DOHH2 (cell line): Measurements from ENCODE around the gene REXO2.

Experiments
- H3F3A ChIP-seq: fragments of 200-600 bp; sonication (generic), shearing (Covaris generic); 2 replicates; pipeline ENCODE4 v1.6.0; 2016; ENCODE audit warnings: antibody characterized with exemption, mild to moderate bottlenecking; ENCODE audit not compliant: control insufficient read depth, insufficient read depth
- H3K27ac ChIP-seq: fragments of 200-600 bp; sonication (generic); 2 replicates; pipeline ENCODE4 v1.5.1; 2014; ENCODE audit warnings: low read depth, mild to moderate bottlenecking, low read length, moderate library complexity
- H3K27me3 ChIP-seq: fragments of 200-600 bp; sonication (generic); 2 replicates; pipeline ENCODE4 v1.6.1; 2014; ENCODE audit warnings: mild to moderate bottlenecking, low read length, mixed read lengths; ENCODE audit not compliant: control insufficient read depth
- H3K36me3 ChIP-seq: fragments of 200-600 bp; sonication (generic); 2 replicates; pipeline ENCODE4 v1.6.1; 2014; ENCODE audit warnings: mild to moderate bottlenecking, low read length, moderate library complexity, mixed read lengths; ENCODE audit not compliant: control insufficient read depth
- H3K4me1 ChIP-seq: fragments of 200-600 bp; sonication (generic); 2 replicates; pipeline ENCODE4 v1.6.1; 2014; ENCODE audit warnings: mild to moderate bottlenecking, low read length, mixed read lengths; ENCODE audit not compliant: control insufficient read depth
- H3K4me2 ChIP-seq: fragments of 200-600 bp; sonication (generic); 2 replicates; pipeline ENCODE4 v1.6.0; 2014; ENCODE audit warnings: mild to moderate bottlenecking, low read length, moderate library complexity
- H3K4me3 ChIP-seq: fragments of 200-600 bp; sonication (generic); 2 replicates; pipeline ENCODE4 v1.5.1; 2014; ENCODE audit warnings: mild to moderate bottlenecking, low read length, mixed read lengths
- H3K79me2 ChIP-seq: fragments of 200-600 bp; sonication (generic); 2 replicates; pipeline ENCODE4 v1.6.1; 2014; ENCODE audit warnings: mild to moderate bottlenecking, low read length, mixed read lengths; ENCODE audit not compliant: control insufficient read depth
- H3K9me2 ChIP-seq: fragments of 200-600 bp; sonication (generic); replicated peaks from 2 replicates; pipeline ENCODE4 v1.6.1; 2014; ENCODE audit warnings: mild to moderate bottlenecking, low read length, mixed read lengths; ENCODE audit not compliant: control insufficient read depth
- H3K9me3 ChIP-seq: fragments of 200-600 bp; sonication (generic); 2 replicates; pipeline ENCODE4 v1.6.1; 2014; ENCODE audit warnings: antibody characterized with exemption, low read length, mixed read lengths; ENCODE audit not compliant: control insufficient read depth, insufficient read depth
- H4K20me1 ChIP-seq: fragments of 200-600 bp; sonication (generic); 2 replicates; pipeline ENCODE4 v1.6.0; 2014; ENCODE audit warnings: low read depth, mild to moderate bottlenecking, antibody characterized with exemption, low read length, moderate library complexity; ENCODE audit not compliant: control insufficient read depth, insufficient read depth
- EZH2phosphoT487 ChIP-seq: fragments of 200-600 bp; sonication (generic); IDR thresholded peaks from 2 replicates; pipeline ENCODE4 v1.6.1; 2017; ENCODE audit warnings: borderline replicate concordance, mild to moderate bottlenecking, antibody characterized with exemption, low read length, moderate library complexity, mixed read lengths
- TF ChIP-seq, protein P1 (sequence below): fragments of 200-600 bp; sonication (generic); IDR thresholded peaks from one replicate; pipeline ENCODE4 v1.5.1; 2014; ENCODE audit warnings: antibody characterized with exemption, mild to moderate bottlenecking, low read depth, low read length; ENCODE audit not compliant: poor library complexity, severe bottlenecking

Gene REXO2

GRCh38 chr11:114416441-114416961 is 22.8 kb upstream of the REXO2 start:
- Histone ChIP-seq H3K27me3 (no peaks in the 10 kb centered on the region), H3K9me2 (no peaks in the 10 kb centered on the region), H4K20me1 (no peaks in the 10 kb centered on the region), H3K4me2 (no peak overlapping the region), H3K4me3 (no peak overlapping the region), H3K79me2 (no peaks in the 10 kb centered on the region), H3K36me3 (no peaks in the 10 kb centered on the region), H3K9me3 (no peaks in the 10 kb centered on the region), H3K27ac (no peak overlapping the region), H3K4me1 (peaks cover 37% of the 10 kb centered on the region), H3F3A (no peaks in the 10 kb centered on the region)
- no peak for TF ChIP-seq EZH2phosphoT487
- TF ChIP-seq, protein P1, sequence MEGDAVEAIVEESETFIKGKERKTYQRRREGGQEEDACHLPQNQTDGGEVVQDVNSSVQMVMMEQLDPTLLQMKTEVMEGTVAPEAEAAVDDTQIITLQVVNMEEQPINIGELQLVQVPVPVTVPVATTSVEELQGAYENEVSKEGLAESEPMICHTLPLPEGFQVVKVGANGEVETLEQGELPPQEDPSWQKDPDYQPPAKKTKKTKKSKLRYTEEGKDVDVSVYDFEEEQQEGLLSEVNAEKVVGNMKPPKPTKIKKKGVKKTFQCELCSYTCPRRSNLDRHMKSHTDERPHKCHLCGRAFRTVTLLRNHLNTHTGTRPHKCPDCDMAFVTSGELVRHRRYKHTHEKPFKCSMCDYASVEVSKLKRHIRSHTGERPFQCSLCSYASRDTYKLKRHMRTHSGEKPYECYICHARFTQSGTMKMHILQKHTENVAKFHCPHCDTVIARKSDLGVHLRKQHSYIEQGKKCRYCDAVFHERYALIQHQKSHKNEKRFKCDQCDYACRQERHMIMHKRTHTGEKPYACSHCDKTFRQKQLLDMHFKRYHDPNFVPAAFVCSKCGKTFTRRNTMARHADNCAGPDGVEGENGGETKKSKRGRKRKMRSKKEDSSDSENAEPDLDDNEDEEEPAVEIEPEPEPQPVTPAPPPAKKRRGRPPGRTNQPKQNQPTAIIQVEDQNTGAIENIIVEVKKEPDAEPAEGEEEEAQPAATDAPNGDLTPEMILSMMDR, result no peak

DNA sequence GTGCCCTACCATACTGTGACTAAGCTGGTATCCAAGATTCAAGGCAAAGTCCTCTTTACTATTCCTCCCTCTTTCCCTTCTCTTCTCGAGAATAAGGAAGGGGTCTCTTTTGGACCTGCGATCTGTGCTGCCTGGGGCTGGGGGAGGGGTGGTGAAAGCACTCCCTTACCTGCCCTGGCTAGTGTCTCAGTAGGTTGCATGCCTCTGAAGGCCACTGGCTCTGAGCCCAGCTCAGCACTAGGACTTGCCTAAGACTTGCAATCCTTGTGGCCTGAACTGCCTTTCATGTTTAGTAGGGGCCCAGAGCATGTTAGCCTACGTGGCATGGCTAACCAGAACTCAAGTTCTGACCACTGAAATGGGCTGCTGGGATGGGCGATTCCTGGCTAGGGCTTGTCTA is 13.0 kb upstream of the REXO2 start:
- no peaks in the 10 kb centered on the region for H3K9me3 ChIP-seq
- no peak overlapping the region for H3K4me3 ChIP-seq
- no peaks in the 10 kb centered on the region for H3F3A ChIP-seq
- H3K4me2 ChIP-seq, result no peak overlapping the region
- no peak for TF ChIP-seq EZH2phosphoT487
- TF ChIP-seq, protein P1, result no peak
- H4K20me1 ChIP-seq, result no peaks in the 10 kb centered on the region
- no peaks in the 10 kb centered on the region for H3K9me2 ChIP-seq
- H3K4me1 ChIP-seq, result peaks cover 8% of the 10 kb centered on the region
- no peaks in the 10 kb centered on the region for H3K27me3 ChIP-seq
- H3K36me3 ChIP-seq, result no peaks in the 10 kb centered on the region
- no peaks in the 10 kb centered on the region for H3K79me2 ChIP-seq
- H3K27ac ChIP-seq, result no peak overlapping the region

GRCh38 chr11:114430290-114430689 is 9.0 kb upstream of the REXO2 start:
- Histone ChIP-seq H3K27me3 (no peaks in the 10 kb centered on the region), H3K4me2 (no peak overlapping the region), H3K4me1 (no peaks in the 10 kb centered on the region), H3K79me2 (no peaks in the 10 kb centered on the region), H3K36me3 (no peaks in the 10 kb centered on the region), H3K27ac (no peak overlapping the region), H3K4me3 (no peak overlapping the region), H3K9me3 (no peaks in the 10 kb centered on the region), H3F3A (no peaks in the 10 kb centered on the region), H3K9me2 (no peaks in the 10 kb centered on the region), H4K20me1 (no peaks in the 10 kb centered on the region)
- TF ChIP-seq, protein P1, result no peak
- no peak for TF ChIP-seq EZH2phosphoT487

- H3K79me2 ChIP-seq, result no peaks in the 10 kb centered on the region
- H3K4me2 ChIP-seq, result no peak overlapping the region
- no peaks in the 10 kb centered on the region for H3K36me3 ChIP-seq
- TF ChIP-seq, protein P1, result no peak
- no peak for TF ChIP-seq EZH2phosphoT487
- H3K27me3 ChIP-seq, result no peaks in the 10 kb centered on the region
- H3K4me1 ChIP-seq, result no peaks in the 10 kb centered on the region
- H3K9me2 ChIP-seq, result no peaks in the 10 kb centered on the region
- H3K9me3 ChIP-seq, result no peaks in the 10 kb centered on the region
- no peaks in the 10 kb centered on the region for H3F3A ChIP-seq
- H3K4me3 ChIP-seq, result no peak overlapping the region
- no peak overlapping the region for H3K27ac ChIP-seq
- H4K20me1 ChIP-seq, result no peaks in the 10 kb centered on the region
Observed at GRCh38 chr11:114432893-114433292, 6.4 kb upstream of the REXO2 start.
